ENCODE measurements around the gene TMPO. TPM values are rescaled to one million over a fixed set of nuclear protein-coding genes. Genes with fewer than 3 reads are reported as not detected.
"Not testable (repeated sequence)": the region's sequence is repeated elsewhere in the genome, so short reads cannot be mapped to it uniquely, and the experiment has no call there.

The TMPO gene
- polyA plus RNA-seq, 3 donors, result 35.7 to 67.3 (median 52.1) TPM

- Histone ChIP-seq H4K20me1 (ENCODE audit: insufficient read depth, low read length) (no peaks in the 10 kb centered on the region), H3K4me1 (ENCODE audit: control insufficient read depth in 1 of 2, insufficient read depth in 2 of 2, low read length in 2 of 2) (no peaks in the 10 kb centered on the region), H3K4me3 (replicated peaks in 1 of 3; ENCODE audit: low read depth in 2 of 3, low read length in 3 of 3) (no peak overlapping the region), H3K36me3 (replicated peaks in 1 of 2; ENCODE audit: control insufficient read depth in 1 of 2, insufficient read depth in 2 of 2, low read length in 2 of 2) (no peaks in the 10 kb centered on the region), H3K27ac (ENCODE audit: low read depth in 1 of 2, low read length in 2 of 2) (no peak overlapping the region), H2AFZ (ENCODE audit: insufficient read depth, low read depth, low read length, poor library complexity, severe bottlenecking) (no peak overlapping the region), H3K79me2 (ENCODE audit: insufficient read depth, low read length) (no peaks in the 10 kb centered on the region), H3K27me3 (ENCODE audit: control insufficient read depth in 2 of 2, insufficient read depth in 2 of 2, low read length in 2 of 2) (no peaks in the 10 kb centered on the region), H3K9ac (ENCODE audit: insufficient read depth, low read length, poor library complexity, severe bottlenecking) (no peak overlapping the region), H3K4me2 (replicated peaks; ENCODE audit: extremely low read depth, low read length, poor library complexity, severe bottlenecking) (no peak overlapping the region), H3K9me3 (replicated peaks in 1 of 2; ENCODE audit: control insufficient read depth in 1 of 2, insufficient read depth in 1 of 2, low read length in 2 of 2) (no peaks in the 10 kb centered on the region)
- peaks cover 0 to 6% (median 0%) of the 10 kb centered on the region in 7 donors for H3K9me3 Mint-ChIP-seq
- TF ChIP-seq CTCF (IDR thresholded peaks at IDR 0.05), result no peak
- peaks cover 0 to 3% (median 0%) of the 10 kb centered on the region in 3 donors for H3K27me3 Mint-ChIP-seq (ENCODE audit: low read depth in 3 of 3)
- H3K4me1 Mint-ChIP-seq, result peaks cover 2% of the 10 kb centered on the region
- H3K4me3 Mint-ChIP-seq, result no peak overlapping the region
- intact Hi-C loops (cut with micrococcal nuclease), result no loop called here
- WGBS (ENCODE audit: insufficient coverage), result no CpG with 5 or more reads among the region's 4 CpGs
- no peak for DNase-seq
- H3K27ac Mint-ChIP-seq, result no peak overlapping the region
- H3K36me3 Mint-ChIP-seq, result no peaks in the 10 kb centered on the region
Measured at GRCh38 chr12:98575013-98575412, 59.6 kb downstream of the TMPO start.

GRCh38 chr12:98576795-98577194 is 61.4 kb downstream of the TMPO start:
- DNase-seq; H3K4me2 ChIP-seq (replicated peaks; ENCODE audit: extremely low read depth, low read length, poor library complexity, severe bottlenecking); H3K4me3 Mint-ChIP-seq; H3K4me1 Mint-ChIP-seq; H3K27me3 Mint-ChIP-seq (ENCODE audit: low read depth in 3 of 3); H3K27me3 ChIP-seq (ENCODE audit: control insufficient read depth in 2 of 2, insufficient read depth in 2 of 2, low read length in 2 of 2); H3K4me3 ChIP-seq (replicated peaks in 1 of 3; ENCODE audit: low read depth in 2 of 3, low read length in 3 of 3); H3K9ac ChIP-seq (ENCODE audit: insufficient read depth, low read length, poor library complexity, severe bottlenecking); H3K36me3 Mint-ChIP-seq; H3K27ac ChIP-seq (ENCODE audit: low read depth in 1 of 2, low read length in 2 of 2); H2AFZ ChIP-seq (ENCODE audit: insufficient read depth, low read depth, low read length, poor library complexity, severe bottlenecking); H3K9me3 Mint-ChIP-seq; H3K36me3 ChIP-seq (replicated peaks in 1 of 2; ENCODE audit: control insufficient read depth in 1 of 2, insufficient read depth in 2 of 2, low read length in 2 of 2); H3K79me2 ChIP-seq (ENCODE audit: insufficient read depth, low read length); H4K20me1 ChIP-seq (ENCODE audit: insufficient read depth, low read length); intact Hi-C loops (cut with micrococcal nuclease); H3K9me3 ChIP-seq (replicated peaks in 1 of 2; ENCODE audit: control insufficient read depth in 1 of 2, insufficient read depth in 1 of 2, low read length in 2 of 2); H3K4me1 ChIP-seq (ENCODE audit: control insufficient read depth in 1 of 2, insufficient read depth in 2 of 2, low read length in 2 of 2): not testable (repeated sequence)
- no CpG with 5 or more reads among the region's 2 CpGs for WGBS (ENCODE audit: insufficient coverage)
- peak overlapping the region in 1 of 7 donors; percentile 66 for H3K27ac Mint-ChIP-seq

Measured in CD14-positive monocyte (primary cell).